ACHN (cell line): ENCODE measurements around the gene ANKAR.
"Not testable (repeated sequence)": the region's sequence is repeated elsewhere in the genome, so short reads cannot be mapped to it uniquely, and the experiment has no call there.

Experiments
- DNase-seq: peaks from one replicate; pipeline ENCODE4 v3.0.0-alpha.2; 2015
- in situ Hi-C: cut with HindIII; loops from 2 replicates; pipeline ENCODE4 v1.10.0; 2017; ENCODE audit warnings: low sequenced_read_pairs, low pct_ligation_motif_present, low pct_unique_long_range_greater_than_20kb

The ANKAR gene

GRCh38 chr2:189674374-189675112, at the start of gene ANKAR:
Gene ANKAR (plus strand): TSS chr2:189674670. CDS start chr2:189676491, 1,821 bp downstream.
- peak; percentile 94 for DNase-seq
- in situ Hi-C loops: no loop called here

- in situ Hi-C loops: no loop called here
- DNase-seq: no peak
Measured at GRCh38 chr2:189625636-189626035, 48.8 kb upstream of the ANKAR start.

- DNase-seq: no peak
- in situ Hi-C loops: no loop called here
Measured at GRCh38 chr2:189627789-189628188, 46.7 kb upstream of the ANKAR start.

GRCh38 chr2:189628817-189629530, 45.5 kb upstream of the ANKAR start:
- in situ Hi-C loops: no loop called here
- DNase-seq: no peak

- in situ Hi-C loops: no loop called here
- no peak for DNase-seq
Measured at GRCh38 chr2:189629531-189630453, 44.7 kb upstream of the ANKAR start.

- DNase-seq: no peak
- in situ Hi-C loops: no loop called here
Measured at GRCh38 chr2:189631849-189632248, 42.6 kb upstream of the ANKAR start.

- in situ Hi-C loops: no loop called here
- DNase-seq: peak; percentile 29
Measured at GRCh38 chr2:189633392-189633811, 41.1 kb upstream of the ANKAR start.

GRCh38 chr2:189635353-189635752, 39.1 kb upstream of the ANKAR start:
- in situ Hi-C loops: no loop called here
- DNase-seq: no peak

- DNase-seq: no peak
- in situ Hi-C loops: no loop called here
Measured at GRCh38 chr2:189638301-189639006, 36.0 kb upstream of the ANKAR start.

- in situ Hi-C loops: no loop called here
- DNase-seq: no peak
Measured at GRCh38 chr2:189639007-189639609, 35.4 kb upstream of the ANKAR start.

GRCh38 chr2:189641002-189641401, 33.5 kb upstream of the ANKAR start:
- in situ Hi-C loops: no loop called here
- no peak for DNase-seq

GRCh38 chr2:189641590-189641989, 32.9 kb upstream of the ANKAR start:
- DNase-seq: no peak

GRCh38 chr2:189646521-189646920, 27.9 kb upstream of the ANKAR start:
- in situ Hi-C loops: no loop called here
- DNase-seq: no peak

More at GRCh38 chr2:189641590-189641989, 32.9 kb upstream of the ANKAR start:
- in situ Hi-C loops: no loop called here

GRCh38 chr2:189648846-189649509, 25.5 kb upstream of the ANKAR start:
- in situ Hi-C loops: no loop called here
- DNase-seq: no peak

GRCh38 chr2:189651284-189651683, 23.2 kb upstream of the ANKAR start:
- in situ Hi-C loops: no loop called here
- DNase-seq: no peak

GRCh38 chr2:189653464-189653863, 21.0 kb upstream of the ANKAR start:
- in situ Hi-C loops, DNase-seq: not testable (repeated sequence)

- DNase-seq: no peak
- in situ Hi-C loops: no loop called here
Measured at GRCh38 chr2:189654641-189655040, 19.8 kb upstream of the ANKAR start.

- in situ Hi-C loops: no loop called here
- DNase-seq: no peak
Measured at GRCh38 chr2:189657867-189658266, 16.6 kb upstream of the ANKAR start.
